Middle frontal gyrus (tissue), 1 donor: ENCODE measurements around the gene UNKL.
"Not testable (repeated sequence)": the region's sequence is repeated elsewhere in the genome, so short reads cannot be mapped to it uniquely, and the experiment has no call there.

Source experiments
- DNase-seq: peaks from one replicate; pipeline ENCODE4 v3.0.0-alpha.2; 2015; ENCODE audit warnings: low spot score; ENCODE audit errors: extremely low spot score

Gene UNKL

DNA sequence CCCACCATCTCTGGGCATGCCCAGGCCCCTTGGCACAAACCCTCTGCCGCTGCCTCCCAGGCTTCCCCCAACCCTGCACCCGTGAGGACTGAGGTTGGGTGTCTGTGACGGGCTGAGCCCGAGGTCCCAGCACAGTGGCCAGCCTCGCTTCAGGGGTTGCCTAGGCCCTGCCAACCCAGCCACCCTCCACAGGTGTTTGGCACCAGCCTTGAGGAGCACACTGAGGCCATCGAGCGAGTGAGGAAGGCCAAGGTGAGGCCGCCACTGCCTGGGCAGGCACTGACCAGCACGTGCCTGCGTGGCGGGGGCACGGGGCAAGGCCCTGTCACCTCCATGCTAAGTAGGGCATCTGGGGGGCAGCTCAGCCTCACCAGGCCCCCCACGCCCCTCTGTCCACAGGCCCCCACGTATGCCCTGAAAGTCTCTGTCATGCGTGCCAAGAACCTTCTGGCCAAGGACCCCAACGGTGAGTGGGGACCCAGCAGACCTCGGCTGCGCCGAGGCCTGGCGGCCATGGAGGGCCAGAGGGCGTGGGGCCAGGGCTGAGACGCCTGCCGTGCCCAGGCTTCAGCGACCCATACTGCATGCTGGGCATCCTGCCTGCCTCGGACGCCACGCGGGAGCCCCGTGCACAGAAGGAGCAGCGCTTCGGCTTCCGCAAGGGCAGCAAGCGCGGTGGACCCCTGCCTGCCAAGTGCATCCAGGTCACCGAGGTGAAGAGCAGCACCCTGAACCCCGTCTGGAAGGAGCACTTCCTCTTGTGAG lies 73.6 kb downstream of the UNKL start:
- DNase-seq, result no peak

DNA sequence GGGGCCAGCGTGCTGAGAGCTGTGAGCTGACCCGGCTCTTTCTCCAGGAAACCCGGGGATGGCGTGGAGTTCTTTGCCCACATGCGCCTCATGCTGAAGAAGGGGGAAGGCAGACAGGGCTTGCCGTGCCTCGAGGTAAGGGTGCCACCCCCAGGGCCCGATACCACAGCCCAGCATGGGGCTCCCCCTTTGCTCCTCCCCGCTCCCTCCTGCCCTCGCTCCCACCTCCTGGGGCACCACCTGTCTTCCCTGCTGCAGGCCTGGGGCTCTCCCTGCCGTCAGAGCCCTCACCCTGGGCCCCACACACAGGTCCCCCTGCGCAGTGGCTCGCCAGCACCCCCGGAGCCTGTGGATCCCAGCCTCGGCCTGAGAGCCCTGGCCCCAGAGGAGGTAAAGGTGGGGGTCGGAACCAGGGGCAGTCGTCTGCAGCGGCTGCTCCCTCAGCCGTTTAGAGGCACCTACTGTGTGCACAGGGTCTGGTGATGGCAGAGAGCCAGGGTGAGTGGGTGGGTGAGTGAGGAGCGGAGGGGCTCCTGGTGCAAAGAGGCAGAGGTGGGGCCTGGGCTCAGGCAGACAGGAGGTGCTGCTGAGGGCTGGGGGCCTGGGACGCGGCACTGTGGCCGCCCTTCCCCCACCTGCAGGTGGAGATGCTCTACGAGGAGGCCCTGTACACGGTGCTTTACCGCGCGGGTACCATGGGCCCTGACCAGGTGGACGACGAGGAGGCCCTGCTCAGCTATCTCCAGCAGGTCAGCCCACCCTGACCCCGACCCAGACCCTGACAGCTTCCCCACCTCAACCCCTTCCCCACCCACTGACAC lies 75.4 kb downstream of the UNKL start:
- DNase-seq, result no peak

DNA sequence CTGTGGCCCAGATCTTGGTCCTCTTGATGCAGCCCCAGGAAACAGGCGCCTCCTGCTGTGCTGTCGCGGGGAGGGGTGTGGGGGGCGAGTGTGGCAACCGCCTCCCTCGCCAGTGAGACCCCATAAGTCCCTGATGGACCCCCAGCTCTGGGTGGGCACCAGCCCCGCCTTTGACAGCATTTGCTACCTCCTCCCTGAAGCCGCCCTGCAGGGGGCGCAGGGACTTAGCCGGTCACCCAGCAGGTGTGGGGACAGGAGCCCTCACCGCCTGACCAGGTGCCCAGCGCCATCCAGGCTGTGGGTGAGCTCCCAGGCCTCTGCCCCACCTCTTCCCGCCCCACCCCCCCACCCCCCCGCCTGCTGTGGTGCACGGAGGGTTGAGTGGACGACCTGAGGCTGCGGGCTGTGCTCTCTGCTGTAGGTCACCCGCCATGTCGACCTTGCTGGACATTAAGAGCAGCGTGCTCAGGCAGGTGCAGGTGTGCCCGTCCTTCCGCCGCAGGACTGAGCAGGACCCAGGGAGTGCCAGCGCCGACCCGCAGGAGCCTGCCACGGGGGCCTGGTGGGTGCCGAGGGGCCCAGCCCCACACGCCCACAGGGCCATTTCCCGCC lies 76.3 kb downstream of the UNKL start:
- DNase-seq, result no peak

DNA sequence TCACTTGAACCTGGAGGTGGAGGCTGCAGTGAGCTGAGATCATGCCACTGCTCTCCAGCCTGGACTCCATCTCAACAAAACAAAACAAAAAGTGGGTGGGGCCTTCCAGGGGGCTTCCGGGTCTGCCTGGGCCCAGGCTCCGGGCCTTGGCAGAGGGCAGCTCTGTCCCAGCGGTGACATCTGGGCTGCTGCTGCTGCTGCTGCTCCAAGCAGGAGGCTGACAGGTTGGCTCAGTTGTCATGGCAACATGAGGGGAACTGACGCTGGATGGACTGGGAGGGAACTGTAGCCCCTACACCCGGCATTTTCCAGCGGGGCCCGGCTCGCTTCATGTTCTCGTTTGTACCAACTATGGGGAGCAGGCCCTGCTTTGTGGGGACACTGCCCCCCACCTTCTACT lies 77.0 kb downstream of the UNKL start:
- no peak for DNase-seq

DNA sequence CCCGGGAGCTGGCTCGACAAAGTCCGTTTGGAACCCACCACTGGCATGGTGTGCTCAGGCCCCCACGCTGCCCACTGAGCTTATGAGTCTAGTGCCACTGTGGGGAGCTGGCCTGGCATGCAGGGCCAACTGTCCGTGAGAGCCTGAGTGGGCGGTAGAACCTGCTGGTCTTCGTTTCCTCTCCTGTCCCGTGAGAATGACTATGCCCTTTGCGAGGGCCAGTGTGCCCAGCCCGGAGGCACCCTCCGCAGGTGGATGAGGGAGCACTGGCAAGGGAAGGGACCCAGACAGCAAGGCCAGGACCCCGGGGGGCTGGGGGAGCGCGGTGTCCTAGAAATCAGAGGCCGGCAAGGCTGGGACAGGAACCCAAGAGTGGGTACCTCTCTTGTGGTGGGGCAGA lies 77.9 kb downstream of the UNKL start:
- DNase-seq, result no peak

DNA sequence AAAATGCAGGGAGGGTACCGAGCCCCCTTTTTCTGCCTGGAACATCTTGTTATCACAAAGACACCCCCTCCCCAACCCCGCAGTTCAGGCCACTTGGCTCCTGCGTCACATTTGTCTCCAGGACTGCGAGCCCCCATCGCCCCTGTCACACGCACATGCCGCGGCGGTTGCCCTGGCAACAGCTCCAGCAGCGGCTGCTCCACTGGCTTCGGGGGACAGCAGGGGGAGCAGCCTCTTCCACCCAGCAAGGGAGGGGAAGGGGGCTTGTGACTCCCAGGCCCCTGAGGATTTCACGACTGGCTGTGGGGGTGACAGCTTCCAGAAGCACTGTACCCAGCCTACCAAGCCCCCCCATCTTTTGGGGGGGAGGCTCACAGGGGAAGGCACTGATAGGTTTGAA lies 78.5 kb downstream of the UNKL start:
- no peak for DNase-seq

DNA sequence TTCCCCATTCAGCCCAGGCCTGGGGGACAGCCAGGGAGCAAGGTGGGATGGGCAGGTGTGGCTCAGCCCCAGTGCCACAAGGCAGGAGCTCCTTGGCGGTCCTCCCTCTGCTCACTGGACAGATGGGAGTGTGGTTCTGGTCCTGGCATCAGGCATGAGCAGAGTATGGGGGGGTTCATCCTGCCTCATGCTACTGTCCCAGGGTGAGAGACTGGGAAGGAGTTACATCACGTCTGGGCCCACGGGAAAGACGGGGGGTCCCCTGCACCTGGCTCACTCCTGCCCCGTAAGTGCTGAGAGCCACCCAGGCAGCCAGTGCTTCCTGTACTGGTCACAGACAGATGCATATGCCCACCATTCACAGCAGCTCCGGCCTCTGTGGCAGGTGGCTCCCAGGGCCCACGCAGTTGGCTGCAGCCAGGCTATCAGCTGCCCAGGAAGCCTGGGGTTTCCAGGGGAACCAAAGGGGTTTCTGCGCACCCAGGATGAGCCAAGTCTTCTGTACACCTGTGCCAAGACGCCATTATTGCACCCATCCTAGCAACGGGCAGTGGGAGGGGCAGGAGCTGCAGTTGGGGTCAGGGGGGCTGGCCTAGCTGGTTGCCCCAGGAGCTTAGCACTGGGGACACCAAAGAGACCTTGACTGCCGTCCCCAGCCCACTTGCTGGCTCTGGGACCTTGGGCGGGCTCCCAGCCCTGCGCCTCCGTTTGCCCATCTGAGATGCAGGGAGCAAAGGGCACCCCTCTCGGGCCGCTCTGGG lies 79.1 kb downstream of the UNKL start:
- no peak for DNase-seq

DNA sequence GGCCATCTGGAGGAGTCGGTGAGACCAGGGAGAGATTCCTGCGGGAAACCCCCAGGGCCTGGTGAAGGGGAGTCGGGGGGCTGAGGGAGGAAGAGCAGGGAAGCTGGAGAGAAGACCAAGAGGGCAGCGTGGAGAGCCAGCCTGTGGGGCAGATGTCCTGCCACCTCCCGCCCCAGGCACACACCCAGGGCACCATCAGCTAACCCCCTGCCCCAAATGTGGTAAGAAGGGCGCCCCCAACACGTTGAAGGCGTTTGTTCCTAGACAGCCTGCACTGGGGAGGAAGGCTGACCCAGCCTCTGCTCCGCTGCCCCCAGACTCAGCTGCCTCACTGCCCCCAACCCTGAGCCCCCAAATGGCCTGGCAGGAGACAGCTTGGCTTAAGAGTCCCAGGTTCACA lies 79.8 kb downstream of the UNKL start:
- no peak for DNase-seq

DNA sequence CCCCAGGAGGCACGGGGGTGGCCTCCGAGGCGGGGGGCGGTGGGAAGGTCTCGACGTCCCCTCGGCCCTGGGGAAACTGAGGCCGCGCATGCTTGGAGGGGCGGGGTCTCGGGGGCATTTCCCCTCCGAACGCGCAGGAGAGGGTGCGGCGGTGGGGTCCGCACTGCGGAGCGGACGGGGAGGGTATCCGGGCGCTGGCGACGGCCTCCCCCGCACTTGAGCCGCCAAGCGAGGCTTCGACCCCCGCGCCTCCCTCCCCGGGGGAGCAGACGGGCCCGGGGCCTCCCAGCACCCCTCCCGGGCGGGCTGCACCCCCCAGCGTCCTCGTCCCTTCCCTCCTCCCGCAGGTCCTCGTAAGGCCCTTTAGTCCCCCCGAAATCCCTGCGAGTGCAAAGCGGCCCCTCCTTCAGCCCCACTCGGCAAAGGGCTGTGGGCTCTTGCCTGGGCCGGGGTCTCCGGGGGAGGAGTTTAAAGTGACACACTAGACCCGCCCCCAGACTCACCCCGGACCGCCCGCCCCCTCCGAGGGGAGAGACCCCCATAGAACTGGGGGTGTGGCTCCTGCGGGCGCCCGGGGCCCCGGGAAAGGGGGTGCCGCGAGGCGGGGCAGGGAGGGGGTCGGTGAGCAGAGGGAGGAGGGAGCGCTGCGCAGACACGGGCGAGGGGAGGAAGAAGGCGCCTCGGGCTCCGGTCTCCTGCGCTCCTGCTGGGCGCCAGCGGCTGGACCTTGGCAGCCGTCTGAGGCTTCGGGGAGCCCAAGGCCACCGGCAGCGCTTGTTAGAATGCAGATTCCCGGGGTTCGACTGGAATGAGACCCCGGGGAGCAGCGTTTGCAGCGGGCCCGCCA lies 80.4 kb downstream of the UNKL start:
- no peak for DNase-seq

DNA sequence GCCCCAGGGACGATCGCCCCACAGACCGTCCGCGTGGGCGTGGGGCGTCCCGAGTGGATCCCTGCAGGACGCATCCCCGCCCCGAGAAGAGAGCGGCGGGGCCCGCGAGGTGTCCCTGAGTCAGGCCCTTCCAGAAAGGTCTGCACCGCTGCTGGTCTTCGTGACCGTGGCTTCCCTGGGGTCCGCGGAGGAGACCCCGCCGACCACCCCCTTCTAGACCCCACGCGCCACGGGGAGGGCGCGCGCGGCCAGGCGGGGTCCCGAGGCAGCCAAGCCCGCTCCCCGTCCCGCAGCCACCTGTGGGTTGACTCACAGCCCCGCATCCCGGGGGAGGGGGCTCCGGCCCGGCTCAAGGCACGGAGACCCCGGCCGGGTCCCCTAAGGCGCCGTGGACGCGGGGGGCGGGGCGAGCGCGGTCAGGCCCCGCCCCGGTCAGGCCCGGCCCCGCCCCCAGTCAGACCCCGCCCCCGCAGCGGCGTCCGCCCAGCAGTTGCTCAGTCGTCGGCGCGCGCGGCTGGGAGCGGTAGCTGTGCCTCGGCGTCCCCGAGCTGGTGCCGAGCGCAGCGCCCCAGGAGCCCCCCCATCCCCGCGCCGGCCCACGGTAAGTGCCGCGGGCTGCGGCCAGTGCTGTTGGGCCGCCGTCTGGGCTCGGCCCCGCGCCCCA lies 81.2 kb downstream of the UNKL start, which contains the start of gene BAIAP3:
Gene BAIAP3 (plus strand): TSS at position 497 of the 664 bp plus-strand sequence. CDS start 4,905 bp downstream, outside the sequence.
- DNase-seq, result no peak

DNA sequence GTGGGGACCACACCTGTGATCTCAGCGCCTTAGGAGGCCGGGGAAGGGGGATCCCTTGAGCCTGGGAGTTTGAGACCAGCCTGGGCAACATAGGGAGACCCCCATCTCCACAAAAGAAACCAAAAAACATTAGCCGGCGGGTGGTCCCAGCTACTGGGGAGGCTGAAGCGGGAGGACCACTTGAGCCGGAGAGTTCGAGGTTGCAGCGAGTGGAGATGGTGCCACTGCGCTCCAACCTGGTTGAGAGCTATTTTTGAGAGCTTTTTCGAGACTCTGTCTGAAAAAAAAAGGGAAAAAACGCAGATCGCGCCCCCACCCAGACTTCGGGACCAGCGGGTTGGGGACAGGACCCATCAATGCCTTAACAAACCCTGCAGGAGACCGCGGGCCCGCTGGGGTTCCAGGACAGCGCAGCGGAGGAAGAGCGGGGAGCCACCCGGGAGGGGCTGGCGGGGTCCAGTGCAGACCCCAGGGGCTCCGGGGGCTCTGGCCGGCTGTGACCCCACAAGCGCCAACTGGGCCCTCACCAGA lies 81.8 kb downstream of the UNKL start:
- DNase-seq, result no peak

DNA sequence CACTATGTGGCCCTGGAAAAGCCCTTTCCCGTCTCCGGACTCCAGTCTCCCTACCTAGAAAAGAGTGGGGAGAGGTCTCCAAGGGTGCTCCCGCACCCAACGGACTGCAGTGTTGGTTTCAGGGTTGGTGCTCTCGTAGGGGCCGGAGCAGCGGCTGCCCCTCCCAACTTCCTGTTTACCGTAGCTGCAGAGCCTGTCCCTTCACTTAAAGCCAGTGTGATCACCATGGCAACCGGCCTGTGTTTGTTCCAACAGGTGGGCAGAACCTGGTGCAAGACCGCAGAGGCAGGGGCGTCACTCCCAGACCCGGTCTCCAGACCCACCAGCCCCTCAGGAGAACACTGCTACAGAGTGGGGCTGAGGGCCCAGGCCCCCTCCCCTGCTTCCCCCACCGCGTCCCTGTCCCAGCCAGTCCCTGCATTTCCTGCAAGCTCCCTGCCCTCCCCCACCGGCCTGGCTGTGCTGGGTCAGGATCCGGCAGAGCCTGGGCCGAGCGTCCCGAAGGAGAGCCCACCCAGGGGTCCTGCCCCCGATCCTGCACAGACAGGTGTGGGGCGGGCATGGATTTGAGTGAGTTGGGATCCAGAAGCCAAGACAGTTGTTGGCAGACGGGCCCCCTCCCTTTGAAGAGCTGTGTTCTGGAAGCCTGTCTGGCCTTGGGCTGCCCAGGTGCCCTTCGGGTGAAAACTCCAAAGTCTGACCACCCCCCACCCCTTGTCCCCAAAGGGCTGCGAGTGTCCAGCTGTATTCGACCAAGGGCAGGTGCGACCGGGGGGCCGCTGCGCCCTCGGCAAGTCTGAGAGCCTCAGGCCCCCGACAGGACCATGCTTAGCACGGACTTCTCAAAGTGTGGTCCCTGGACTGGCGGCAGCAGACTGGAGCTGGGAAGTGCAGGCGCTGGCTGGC lies 82.5 kb downstream of the UNKL start:
- no peak for DNase-seq

DNA sequence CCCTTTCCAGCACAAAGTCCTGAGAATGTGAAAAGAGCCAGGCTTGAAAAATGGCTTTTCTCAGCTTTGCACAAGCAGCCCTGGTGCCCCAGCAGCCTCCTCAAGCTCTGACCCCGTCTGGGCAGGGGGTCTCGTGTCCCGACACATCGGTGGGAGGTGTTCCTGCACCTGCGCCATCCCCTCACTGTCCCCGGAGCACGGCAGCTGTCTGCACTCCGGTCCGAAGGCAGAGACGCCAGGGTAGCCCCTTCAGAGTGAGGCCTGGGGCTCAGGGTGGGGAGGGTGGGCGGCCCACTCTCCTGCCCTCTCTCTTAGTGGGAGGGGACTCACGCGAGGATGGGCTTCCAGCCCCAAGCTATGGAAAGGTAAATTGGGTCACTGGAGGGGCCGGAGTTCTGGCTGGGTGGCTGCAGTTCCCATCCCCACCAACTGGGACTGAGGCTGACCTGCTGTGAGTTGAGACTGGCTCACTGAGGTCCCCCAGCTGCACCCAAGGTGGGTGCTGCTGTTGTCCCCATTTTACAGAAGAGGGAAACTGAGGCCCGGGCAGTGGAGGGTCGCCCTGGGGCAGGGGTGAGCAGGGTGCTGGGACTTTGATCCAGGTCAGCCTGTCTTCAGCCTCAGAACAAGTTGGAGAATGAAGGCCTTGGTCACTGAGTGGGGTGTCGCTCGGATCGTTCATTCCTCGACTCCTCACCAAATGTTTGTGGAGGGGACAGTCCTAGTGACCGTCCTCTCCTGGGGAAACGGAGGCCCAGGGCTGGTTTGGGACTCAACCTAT lies 83.4 kb downstream of the UNKL start:
- DNase-seq, result no peak

DNA sequence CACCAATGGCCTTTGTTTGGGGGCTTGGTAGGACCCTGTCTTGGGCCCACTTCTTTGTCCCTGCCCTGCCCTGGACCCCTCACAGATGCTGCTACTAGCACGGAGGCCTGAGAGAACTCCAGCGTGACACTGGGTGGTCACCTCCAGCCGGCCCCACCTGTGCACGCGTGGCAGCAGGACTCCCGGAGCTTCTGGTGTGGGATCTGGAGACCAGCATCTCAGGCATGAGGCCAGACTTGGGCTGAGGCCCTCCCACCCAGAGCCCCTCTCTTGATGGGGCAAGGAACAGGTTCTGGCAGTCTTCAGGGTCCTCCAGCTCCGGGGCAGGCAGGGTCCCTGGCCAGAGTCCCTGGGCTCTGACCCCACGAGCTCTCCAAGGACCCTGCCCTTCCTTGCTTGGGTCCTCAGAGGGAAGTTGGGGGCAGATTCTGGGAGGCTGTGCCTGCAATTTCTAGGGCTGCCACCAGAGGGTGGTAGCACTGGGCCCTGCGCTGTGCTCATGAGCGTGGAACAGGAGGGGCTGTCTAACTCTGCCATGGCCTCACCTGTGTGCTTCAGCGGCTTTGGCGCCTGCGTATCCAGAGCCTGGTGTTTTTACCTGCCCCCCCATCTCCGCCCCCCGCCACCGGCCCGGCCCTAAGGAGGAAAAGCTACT lies 84.1 kb downstream of the UNKL start:
- DNase-seq, result no peak

DNA sequence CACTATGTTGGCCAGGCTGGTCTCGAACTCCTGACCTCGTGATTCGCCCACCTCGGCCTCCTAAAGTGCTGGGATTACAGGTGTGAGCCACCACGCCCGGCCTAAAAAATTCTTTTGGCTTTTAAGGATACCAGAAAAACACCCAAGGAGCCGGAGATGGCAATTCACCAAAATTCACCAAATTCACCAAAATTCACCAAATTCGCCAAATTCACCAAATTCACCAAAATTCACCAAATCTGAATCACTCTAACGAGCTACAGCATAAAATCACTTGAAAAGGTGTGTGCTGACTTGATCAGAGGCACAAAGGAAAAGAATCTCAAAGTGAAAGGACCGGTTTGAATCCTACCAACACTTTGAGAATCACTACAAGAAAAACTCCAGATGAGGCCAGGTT lies 85.5 kb downstream of the UNKL start:
- DNase-seq, result not testable (repeated sequence)

DNA sequence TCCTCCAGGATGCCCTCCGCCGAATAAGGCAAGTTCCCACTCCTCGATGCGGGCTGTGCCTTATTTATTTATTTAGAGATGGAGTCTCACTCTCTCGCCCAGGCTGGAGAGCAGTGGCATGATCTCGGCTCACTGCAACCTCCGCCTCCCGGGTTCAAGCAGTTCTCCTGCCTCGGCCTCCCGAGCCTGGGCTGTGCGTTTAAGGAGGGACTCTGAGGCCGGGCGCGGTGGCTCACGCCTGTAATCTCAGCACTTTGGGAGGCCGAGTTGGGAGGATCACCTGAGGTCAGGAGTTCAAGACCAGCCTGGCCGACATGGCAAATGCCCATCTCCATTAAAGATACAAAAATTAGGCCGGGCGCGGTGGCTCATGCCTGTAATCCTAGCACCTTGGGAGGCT lies 86.4 kb downstream of the UNKL start:
- DNase-seq, result not testable (repeated sequence)

DNA sequence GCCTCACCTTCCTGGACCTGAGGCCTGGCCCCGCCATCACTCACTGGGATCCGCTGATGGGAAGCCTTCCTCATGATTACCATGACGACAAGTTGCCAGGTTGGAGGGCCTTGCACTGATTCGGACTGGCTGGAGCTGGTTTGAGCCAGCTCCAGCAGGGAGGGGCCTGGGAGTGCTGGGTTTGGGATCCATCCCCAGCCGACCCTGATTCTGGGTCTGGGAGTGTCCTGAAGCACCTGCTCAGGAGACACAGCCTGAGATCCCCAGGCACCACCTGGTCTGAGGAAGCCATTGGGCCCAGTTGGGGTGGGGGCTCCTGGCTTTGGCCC lies 86.9 kb downstream of the UNKL start:
- DNase-seq, result no peak
